HG03378 (cell line): ENCODE results near the gene FRAT1.

Source experiments
- ATAC-seq: cut with Tn5 transposase; IDR thresholded peaks from one replicate; pipeline ENCODE4 v1.9.1; 2021; ENCODE audit warnings: mild to moderate bottlenecking, moderate library complexity; ENCODE audit not compliant: unreplicated experiment

The FRAT1 gene

DNA sequence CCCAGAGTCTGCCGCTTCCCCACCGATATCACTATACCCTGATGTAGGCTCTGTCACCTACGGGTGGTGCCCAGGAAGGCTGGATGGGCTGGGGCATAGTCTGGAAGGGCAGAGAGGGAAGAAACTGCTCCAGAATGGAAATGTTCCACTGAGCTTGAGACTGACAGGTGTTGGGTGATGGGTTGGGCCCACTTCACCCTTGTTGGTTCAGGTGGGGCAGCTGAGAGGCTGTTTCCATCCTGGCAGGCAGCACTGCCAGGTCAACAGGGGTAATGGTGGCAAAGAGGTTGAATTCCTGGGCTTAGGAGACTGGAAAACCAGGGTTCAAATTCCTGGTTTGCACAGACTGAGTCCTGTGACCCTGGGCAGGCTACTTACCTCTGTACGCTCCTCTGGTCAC, 44.0 kb downstream of the FRAT1 start:
- ATAC-seq: no peak

DNA sequence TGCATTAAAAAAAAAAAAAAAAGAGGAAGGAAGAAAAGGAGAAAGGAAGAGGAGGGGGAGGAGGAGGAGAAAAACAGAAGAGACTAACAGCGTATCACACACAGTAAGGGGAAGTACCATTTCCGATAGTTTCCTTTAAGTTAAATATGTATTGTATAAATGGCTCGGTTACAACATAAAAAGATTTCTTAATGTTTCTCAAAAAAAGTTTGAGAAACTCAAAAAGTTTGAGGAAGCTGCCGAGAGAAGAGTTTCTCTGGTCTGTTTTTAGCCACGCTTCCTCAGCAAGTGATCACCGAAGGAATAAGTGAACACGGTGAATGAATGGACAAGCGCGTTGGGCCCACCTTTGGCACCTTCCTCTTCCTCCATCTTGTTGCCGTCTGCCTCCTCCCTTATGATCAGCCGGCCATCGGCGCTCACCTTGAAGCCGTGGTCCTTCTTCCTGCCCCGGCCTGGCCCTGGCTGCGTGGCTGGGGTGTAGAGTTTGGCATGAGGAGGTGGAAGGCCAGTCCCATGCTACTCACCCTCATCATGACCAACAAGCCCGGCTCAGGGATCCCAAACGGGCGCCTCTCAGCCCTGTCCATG, 46.8 kb downstream of the FRAT1 start:
- ATAC-seq: no peak

- ATAC-seq: no peak
Measured at GRCh38 chr10:97366572-97366971, 47.5 kb downstream of the FRAT1 start.

DNA sequence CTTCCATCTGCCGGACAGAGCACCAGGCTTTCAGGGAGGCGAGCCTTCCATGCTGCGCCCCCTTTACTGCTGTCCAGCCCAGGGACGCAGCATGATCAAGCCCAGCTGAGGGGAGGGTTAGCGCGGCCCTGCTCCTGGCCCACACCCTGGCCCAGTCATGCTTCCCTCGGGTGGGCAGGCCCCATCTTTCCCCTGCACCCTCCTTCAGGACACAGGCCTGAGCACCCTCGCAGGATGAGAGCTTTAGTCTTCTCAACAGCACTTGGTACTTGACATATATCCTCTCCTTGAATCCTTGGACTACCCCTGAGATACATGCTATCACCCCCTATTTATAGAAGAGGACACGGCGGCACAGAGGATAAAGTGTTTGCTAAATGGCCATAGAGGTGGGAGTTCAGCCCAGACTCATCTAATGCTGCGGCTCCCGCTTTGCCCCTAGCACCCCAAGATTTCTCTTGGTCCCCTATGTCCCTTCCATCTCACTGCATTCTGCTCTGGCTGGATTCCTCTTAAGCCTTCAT, 48.1 kb downstream of the FRAT1 start:
- ATAC-seq: no peak
